Raji (cell line): ENCODE measurements around the gene CDK7.

Experiments used
- POLR2A ChIP-seq: IDR thresholded peaks from 2 replicates; pipeline ENCODE4 v1.6.1; 2011; ENCODE audit warnings: low read depth, low read length, control low read depth; ENCODE audit not compliant: insufficient read depth

Gene CDK7

DNA sequence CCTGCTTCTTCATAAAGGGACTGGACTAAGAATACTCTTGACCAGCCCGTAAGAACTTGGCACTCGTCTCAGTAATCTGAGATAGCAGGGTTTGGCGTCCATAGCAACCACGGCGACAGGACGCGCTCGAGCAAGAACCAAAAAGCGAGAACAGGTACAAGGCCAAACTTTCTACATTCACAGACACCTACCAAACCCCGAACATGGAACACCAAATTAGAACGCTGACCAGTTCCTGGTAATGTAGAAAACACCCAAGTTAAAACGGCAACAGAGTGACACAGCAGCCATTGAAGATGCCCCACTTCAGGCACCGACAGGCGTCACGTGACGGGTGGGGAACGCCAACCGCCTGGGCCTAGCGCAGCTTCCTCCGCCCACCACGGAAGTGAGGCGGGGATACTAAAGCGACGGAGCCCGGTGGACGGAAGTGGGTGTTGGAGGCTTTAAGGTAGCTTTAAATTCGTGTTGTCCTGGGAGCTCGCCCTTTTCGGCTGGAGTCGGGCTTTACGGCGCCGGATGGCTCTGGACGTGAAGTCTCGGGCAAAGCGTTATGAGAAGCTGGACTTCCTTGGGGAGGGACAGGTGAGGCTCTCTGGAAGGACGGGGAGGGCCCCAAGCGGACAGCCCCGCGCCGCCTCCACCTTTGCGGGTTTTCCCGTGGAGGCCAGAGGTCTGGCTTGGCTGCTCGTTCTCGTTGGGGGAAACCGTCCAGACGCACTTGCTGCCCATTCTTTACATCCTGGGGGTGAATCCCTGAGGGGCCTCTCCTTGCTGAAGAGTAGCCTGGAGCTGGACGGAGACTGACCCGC is at the start of gene CDK7:
Gene CDK7 (plus strand): TSS at position 430 of the 812 bp plus-strand sequence. CDS start 90 bp downstream, at position 520.
- peak; percentile 87 for TF ChIP-seq POLR2A

DNA sequence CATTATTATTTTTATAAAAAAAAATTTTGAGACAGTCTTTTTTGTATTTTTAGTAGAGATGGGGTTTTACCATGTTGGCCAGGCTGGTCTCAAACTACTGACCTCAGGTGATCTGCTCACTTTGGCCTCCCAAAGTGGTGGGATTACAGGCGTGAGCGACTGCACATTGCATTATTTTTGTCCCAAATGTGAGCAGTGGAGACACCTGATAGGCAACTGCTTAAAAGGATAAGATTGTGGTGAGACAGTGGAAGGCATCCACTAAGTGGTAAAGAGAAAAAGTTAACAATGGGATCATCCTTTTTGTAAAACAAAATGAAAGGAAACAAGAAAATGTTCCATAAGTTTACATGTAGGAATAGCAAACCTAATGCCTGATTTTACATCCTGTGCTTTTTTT is 47.3 kb upstream of the CDK7 start:
- TF ChIP-seq POLR2A = no peak

DNA sequence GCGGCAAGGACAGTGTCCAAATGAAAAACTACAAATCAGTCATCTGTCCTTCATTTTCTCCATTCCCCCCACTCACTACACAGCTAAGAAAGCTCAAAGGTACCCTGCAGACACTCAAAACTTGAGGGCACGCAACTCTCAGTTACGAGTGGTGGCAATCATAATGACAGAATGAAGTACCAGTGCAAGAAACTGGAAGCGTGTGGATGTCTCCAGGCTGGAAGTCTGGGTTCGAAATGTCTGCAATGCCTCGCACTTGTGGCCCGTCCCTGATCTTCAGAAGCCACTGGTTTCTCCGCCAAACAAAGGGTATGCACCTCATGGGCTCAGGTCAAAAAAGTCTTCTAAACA is 45.9 kb upstream of the CDK7 start:
- no peak for TF ChIP-seq POLR2A

DNA sequence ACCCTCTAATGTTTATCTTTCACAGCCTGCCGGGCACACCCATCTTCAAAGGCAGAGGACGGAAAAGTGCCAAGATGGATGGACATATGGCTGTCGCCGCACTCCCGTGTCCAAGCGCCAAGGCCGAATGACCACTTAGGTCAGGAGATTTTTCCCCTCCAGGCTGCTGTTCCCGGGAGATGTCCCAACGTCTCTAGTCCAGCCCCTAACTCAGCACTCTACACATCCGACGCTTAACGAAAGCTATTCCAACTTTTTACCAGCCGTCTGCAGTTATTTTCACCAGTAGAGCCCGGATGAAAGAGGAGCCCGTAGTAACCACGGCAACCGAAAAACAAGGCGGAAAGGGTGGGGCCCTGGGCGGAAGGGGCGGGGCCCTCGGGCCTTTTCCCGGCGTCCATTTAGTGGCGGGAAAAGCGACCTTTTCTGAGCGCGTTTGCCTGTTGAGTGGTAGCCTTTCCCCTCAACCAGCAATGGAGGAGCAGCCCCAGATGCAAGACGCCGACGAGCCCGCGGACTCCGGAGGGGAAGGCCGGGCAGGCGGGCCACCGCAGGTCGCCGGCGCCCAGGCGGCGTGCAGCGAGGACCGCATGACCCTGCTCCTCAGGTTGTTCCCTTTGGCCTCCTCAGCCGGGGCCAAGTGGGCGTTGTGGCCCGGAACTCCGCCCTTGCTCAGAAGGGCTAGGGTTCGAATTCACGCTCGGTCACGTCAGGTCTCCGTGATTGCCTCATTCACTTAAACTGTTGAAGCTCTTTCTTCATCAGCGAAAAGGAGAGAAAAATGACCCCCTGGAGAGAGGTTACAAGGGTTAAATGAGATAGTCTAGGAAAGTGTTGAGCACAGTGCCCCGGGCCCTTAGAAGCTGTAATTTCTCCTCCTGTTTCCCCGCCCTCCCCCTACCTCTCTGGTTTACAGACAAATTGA is 45.3 kb upstream of the CDK7 start, which contains the start of gene CENPH:
Gene CENPH (plus strand): TSS at position 422 of the 925 bp plus-strand sequence. CDS start 52 bp downstream, at position 474.
- peak; percentile 84 for TF ChIP-seq POLR2A

DNA sequence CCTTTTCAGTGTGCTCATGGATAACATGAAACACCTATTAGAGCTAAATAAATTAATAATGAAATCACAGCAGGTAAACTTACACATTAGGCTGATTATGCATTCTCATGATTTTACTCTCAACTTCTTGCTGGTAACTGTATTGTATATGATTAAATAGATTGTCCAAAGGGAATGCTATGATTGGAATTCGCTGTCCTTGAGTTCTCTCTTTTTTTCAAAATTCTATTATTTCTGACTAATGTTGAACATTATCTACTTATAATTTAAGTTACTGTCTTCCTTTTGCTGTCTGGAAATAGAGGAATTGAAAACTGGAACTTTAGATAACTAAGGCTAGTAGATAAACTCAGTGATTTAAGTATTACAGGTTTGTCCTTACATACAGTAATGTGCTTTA is 32.2 kb upstream of the CDK7 start:
- TF ChIP-seq POLR2A = no peak

DNA sequence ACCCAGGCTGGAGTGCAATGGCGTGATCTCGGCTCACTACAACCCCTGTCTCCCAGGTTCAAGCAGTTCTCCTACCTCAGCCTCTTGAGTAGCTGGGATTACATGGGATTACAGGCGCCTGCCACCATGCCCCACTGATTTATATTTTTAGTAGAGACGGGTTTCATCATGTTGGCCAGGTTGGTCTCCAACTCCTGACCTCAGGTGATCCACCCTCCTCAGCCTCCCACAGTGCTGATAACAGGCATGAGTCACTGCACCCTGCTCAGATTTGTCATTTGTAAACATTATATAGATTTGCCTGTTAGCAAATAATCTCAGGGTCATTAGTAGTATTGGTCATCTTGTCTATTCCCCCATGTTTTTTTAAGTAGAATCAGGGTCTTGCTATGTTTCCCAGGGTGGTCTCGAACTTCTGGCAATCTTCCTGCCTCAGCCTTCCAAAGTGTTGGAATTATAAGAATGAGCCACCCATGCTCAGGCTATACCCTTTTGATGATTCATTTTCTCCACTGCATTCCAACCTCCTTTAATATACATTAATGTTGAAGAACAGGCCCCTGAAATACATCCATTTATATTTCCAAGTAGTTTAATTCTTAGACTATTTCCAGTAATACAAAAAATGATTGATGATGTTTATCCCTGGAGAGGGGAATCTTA is 28.0 kb upstream of the CDK7 start:
- TF ChIP-seq POLR2A = no peak

DNA sequence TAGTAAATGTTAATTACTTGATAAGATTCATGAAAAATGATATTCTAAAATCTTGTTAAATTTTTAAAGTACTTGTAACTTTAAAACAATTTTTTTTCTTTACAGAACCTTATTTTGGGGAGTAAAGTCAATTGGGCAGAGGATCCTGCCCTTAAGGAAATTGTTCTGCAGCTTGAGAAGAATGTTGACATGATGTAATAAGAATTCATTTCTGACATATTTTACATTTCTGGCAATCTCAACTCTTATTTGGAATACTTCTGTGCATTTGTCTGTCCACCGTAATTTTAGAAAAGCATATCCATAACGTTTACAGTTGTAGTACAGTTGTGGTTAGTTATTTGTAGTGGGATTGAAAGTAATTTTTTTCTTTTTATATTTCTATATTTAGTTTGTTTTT is 25.1 kb upstream of the CDK7 start:
- TF ChIP-seq POLR2A = no peak

DNA sequence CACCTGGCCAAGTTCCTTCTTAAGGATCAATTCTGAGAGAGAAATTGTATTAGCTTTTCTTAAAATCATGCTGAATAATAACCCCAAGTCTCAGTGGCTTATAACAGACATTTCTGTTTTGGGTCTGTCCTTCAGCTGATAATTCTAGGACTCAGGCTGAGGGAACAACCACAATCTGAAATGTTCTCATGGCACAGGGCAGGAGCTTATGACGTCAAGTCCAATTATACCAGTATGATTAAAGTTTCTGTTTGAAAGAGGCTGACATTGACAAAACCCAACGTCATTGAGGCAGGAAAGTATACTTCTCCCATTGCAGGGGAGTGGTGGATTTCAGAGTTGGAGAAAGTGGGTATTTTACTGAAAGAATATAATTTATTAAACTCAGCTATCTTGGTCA is 23.5 kb upstream of the CDK7 start:
- TF ChIP-seq POLR2A = no peak

DNA sequence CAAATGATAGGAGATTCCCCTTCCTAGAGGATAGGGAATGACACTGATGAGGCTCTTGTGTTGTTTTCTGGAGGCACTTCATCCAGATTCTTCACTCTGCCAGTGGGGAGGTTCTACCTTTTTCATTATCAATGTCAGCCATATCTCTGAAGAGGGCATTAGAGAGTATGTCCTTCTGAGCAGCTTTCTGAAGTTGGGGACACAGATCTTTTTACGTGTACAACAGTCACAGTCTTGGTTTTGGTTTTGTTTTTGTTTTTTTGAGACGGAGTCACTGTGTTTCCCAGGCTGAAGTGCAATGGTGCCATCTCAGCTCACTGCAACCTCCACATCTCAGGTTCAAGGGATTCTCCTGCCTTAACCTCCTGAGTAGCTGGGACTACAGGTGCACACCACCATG is 22.7 kb upstream of the CDK7 start:
- no peak for TF ChIP-seq POLR2A

DNA sequence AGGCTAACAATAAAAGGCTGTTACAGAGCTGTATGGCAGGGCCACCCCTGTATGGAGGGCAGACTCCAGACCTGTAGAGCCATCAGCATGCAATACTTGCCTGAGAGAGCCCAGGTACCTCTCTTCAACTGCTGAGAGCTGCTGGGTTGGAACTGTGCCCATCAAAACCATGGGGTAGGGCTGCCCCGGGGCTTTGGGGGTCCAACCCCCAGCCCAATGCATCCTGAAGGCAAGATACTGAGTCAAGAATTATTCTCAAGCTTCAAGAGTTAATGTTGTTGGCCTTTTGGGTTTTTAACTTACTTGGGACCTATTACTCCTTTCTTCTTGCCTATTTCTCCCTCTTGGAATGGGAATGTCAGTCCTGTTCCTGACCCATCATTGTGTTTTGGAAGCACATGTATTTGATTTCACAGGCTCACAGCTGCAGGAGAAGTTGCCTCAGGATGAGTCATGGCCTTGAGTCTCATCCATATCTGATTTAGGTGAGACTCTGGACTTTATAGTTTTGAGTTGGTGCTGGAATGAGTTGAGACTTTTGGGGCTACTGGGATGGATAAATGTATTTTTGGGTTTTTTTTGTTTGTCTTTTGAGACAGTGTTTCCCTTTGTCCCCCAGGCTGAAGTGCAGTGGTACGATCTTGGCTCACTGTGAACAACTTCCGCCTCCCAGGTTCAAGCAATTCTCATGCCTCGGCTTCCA is 21.0 kb upstream of the CDK7 start:
- TF ChIP-seq POLR2A = no peak

DNA sequence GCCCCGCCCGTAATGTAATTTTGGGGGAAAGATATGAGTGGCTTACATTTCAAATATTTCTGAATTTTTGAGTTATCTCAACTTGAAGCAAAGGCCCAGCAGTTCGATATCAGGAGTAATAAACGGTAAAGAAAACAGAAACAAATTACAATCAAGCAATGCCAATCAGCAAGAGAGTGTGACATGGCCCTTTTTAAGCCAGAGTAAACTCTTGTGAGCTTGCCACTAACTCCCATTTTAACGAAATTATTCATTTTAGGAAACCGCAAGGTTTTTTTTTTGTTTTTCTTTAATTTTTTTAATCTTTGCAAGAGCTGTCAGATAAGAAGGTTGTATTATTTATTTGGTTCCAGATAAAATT is 17.6 kb upstream of the CDK7 start:
- TF ChIP-seq POLR2A = no peak

DNA sequence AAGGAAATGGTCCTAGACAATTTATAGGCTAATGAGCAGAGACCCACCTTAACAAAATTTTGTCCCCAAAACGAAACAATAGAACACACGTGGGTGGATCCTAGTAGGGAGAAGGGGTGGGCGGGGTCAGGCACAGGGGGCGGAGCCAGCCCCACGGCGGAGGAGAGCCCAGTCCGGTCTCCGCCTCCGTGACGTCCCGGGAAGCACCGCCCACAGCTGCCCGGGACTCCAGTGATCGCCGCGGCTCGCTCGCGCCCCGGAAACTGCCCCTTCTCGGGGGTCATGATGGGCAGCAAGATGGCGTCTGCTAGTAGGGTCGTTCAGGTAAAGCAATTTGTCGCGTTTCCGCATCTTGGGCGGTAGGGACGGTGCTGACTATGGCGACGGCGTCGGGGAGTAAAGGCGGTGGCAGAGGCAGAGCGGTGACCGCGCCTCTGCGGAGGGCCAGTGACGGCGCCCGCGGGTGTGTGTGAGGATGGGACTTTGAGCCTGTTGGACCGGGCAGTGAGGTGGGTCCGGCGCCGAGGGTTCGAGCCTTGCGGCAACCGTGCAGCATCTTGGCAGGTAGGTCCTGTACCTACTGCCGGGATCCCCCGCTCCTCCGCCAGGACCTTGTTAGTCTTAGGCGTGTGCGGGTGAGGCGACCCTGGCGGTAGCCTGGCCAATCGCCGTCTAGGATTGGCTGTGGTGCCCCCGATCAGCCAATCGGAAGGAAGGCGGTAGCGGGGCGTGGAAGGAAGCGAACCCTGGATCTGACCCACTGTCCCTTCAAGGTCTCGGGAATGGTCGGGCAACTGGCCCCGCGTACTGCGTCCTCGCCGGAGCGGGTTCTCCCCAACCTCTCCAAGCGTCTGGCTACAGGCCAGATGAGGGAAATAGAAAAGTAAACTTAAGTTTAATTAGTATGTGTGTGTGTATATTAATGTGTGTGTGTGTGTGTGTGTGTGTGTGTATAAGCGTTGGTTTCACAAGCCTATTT is 16.8 kb upstream of the CDK7 start:
- peak; percentile 91 for TF ChIP-seq POLR2A

DNA sequence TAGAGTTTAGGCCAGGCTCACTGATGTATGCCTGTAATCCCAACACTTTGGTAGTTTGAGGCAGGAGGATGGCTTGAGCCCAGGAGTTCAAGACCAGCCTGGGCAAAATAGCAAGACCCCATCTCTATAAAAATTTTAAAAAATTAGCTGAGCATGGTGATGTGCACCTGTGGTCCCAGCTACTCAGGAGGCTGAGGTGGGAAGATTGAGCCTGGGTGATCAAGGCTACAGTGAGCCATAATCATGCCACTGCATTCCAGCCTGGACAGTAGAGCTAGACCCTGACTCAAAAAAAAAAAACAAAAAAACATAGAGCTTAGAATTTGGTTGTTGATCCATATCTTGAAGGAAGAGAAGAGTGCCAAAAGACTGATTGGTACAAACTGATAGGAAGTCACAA is 14.7 kb upstream of the CDK7 start:
- no peak for TF ChIP-seq POLR2A

DNA sequence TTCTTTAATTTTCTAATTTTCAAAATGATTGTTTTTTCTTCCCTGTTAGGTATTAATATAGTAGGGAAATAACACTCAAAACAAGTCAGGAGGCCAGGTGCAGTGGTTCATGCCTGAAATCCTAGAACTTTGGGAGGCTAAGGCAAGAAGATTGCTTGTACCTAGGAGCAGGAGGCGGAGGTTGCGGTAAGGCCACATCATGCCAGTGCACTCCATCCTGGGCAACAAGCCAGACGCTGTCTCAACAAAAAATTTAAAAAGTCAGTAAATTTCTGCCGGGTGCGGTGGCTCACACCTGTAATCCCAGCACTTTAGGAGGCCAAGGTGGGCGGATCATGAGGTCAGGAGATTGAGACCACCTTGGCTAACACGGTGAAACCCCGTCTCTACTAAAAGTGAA is 10.2 kb upstream of the CDK7 start:
- no peak for TF ChIP-seq POLR2A
